Right ventricle myocardium superior (tissue), 1 donor: ENCODE data around the gene GARIN5A. TPM values are rescaled to one million over a fixed set of nuclear protein-coding genes. Genes with fewer than 3 reads are reported as not detected.

Source experiments
- ATAC-seq: fragments of 200-7000 bp; cut with Tn5 transposase; one replicate; pipeline ENCODE4 v1.9.1; 2020; ENCODE audit warnings: mild to moderate bottlenecking; ENCODE audit not compliant: poor library complexity
- DNase-seq: peaks from one replicate; pipeline ENCODE4 v3.0.0-alpha.2; 2020
- intact Hi-C: fragments of 100-400 bp; cut with DNase I; formaldehyde crosslinking; loops from one replicate; pipeline ENCODE4 v1.11.2; 2022
- total RNA-seq: library from RNA; stranded (reverse); fragmentation: NEBNext Ultra II Directional; extraction: Animal tissue kit (Norgen Biotek cat#: 25700); gene quantifications from one replicate; pipeline ENCODE4 v1.2.1, GENCODE V29; 2021
- donor health status: DM: no; HTN: yes; CAD: no; lungs with severe emphysema.

GARIN5A gene
- total RNA-seq, 1 donor from 2014 or later = 2.0 TPM

GRCh38 chr19:50510121-50510670 is 33.5 kb upstream of the GARIN5A start:
- ATAC-seq = no peak
- intact Hi-C loops = no loop called here
- peak; percentile 61 for DNase-seq

DNA sequence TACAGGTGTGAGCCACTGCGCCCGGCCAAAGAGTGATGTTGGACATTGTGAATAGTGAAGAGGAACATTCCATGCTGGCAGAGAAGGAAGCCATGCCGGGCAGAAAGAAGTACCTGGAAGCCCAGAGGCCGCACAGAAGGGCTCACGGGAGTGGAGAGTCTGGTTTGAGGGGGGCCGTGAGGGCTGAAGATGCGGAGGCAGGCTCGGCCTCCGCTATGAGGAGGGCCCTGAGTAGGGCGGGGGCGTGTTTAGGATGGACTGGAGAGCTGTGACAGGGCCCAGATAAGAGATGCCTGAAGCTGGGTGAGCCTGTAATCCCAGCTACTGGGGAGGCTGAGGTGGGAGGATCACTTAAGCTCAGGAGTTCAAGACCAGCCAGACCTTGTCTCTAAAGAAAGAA is 32.7 kb upstream of the GARIN5A start:
- intact Hi-C loops = no loop called here

DNA sequence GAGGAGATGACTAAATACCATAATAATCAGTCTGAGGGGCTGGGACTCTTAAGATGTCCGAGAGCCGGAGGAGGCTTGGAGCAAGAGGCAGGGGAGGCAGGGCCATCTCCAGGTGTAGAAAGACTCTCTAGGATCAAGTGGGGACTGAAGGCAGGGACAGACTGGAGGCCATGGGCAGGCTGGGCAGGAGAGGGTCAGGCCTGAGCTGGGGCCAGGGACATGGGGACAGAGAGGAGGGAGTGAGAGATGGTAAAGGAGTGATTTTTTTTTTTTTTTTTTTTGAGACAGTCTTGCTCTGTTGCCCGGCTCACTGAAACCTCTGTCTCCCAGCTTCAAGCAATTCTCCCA is 32.2 kb upstream of the GARIN5A start:
- ATAC-seq = no peak
- DNase-seq = no peak
- intact Hi-C loops = no loop called here

More for the DNA sequence above, 32.7 kb upstream of the GARIN5A start:
- ATAC-seq (no peak), DNase-seq (no peak)

DNA sequence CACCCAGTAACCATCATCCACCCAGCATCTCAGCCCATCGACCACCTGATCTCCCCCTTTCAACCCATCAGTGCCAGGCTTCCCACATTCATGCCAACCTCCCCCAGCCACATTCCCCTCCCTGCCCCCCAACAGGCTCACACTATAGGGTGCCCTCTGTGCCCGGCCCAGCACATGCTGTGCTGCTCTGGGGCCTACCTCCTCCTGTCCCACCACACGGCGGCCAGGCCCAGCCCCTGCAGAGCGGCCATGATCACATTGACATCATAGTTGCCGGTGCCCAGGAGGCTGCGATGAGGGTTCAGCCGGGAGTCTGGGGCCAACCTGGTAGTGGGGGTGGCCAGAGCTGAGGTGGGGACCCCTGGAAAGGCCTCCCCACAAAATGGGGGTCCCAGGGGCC is 30.7 kb upstream of the GARIN5A start:
- intact Hi-C loops = no loop called here
- ATAC-seq (no peak), DNase-seq (peak; percentile 40)

- ATAC-seq (no peak), DNase-seq (peak; percentile 20)
- intact Hi-C loops = no loop called here
Observed at GRCh38 chr19:50506700-50507099, 30.1 kb upstream of the GARIN5A start.

DNA sequence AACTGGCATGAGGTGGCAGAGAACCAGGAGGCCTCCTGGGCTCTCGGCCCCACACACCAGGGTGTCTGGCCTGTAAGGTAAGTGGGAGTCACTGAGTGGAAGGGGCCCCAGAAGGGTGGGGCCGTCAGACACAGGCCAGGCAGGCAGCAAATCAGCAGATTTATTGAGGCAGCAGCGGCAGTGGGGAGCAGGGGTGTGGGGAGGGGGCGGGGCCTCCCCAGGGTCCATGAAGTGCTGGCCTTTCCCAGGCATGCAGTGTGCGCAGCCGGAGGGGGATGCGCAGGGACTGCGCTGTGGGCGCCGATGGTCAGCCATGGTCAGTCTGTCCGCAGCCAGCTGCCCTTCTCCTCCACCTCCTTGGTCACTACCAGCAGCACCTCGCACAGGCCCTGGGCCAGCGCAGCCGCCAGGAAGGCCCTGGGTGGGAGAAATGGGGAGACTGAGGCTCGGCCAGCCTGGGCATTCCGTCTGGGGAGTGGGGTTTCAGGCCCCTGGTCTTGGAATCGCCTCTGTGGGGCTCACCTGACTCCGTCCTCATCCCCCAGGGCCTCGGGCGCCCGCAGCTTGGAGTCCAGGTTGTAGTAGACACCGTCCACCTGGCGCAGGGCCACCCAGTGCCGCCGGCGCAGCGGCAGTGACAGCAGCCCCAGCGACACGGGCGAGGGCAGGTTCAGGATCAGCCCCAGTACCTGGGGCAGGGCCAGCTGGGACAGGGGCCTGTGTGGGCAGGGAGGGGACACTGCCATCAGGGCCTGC is 29.4 kb upstream of the GARIN5A start:
- DNase-seq = no peak
- ATAC-seq = no peak
- intact Hi-C loops = no loop called here

DNA sequence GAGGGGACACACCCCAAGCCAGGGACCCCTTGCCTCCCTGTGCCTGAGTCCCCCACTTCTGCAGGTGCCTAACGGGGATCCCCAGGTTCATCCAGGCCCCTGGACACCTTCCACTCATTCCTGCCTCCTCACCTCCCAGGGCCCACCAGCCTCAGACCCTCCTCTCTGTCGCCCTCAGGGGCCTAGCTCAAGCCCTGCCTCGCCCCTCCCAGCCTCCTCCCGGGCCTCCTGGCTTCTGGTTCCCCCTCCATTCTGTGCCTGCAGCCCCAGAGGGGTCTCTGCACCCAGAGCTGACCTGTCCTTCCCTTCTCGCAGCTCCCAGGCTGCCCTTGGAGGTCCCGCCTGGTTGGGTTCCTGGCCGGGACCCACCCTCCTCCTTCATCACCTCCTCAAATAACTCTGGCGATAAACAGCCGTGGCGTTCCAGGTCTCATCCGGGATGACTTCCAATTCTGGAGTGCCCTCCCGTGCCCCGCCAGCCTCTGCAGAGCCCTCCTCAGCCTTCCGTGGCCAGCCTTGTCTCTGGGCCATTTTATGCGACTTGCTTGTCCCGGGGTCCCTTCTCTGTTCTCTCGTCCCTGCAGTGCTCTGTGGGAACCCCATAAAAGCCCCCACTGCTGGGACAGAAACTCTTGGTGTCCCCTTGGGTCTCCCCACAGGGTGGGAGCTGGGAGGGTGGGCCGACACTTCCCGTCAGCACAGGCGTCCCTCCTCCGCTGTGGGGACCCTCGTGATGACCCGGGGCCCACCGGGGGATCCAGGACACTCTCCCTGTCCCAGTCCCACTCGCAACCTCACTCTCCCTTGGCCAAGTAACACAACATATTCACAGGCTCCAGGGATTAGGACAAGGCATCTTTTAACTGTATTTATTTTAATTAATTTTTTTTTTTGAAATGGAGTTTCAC is 25.2 kb upstream of the GARIN5A start:
- intact Hi-C loops = no loop called here
- peak; percentile 63 for ATAC-seq
- peak; percentile 81 for DNase-seq

GRCh38 chr19:50501186-50501567 is 24.5 kb upstream of the GARIN5A start:
- intact Hi-C loops = no loop called here
- peak; percentile 4 for ATAC-seq
- no peak for DNase-seq

DNA sequence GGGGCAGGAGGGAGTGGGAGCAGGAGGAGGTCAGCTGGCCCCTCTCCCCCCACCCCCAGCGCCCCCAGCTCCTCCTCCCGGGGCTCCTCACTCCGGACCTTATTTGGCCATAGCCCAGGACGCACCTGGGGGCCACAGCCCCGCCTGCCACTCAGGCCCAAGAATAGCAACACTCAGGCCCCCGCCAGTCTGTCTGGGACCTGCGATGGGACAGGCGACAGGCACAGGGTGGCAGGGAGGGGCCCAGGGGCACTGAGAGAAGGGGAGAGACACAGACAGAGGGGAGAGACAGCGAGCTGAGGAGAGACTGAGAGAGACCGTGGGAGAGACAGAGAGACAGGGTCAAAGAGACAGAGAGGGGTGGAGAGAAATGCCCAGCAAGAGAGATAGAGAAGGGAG is 24.1 kb upstream of the GARIN5A start:
- intact Hi-C loops = no loop called here
- peak; percentile 67 for ATAC-seq
- DNase-seq = peak; percentile 88

- ATAC-seq = peak; percentile 51
- intact Hi-C loops = no loop called here
- DNase-seq = peak; percentile 86
Observed at GRCh38 chr19:50500060-50500752, 23.6 kb upstream of the GARIN5A start.

- intact Hi-C loops = no loop called here
Observed at GRCh38 chr19:50498219-50499056, 21.8 kb upstream of the GARIN5A start.

GRCh38 chr19:50497022-50497405 is 20.4 kb upstream of the GARIN5A start:
- ATAC-seq (peak; percentile 4), DNase-seq (no peak)
- intact Hi-C loops = no loop called here

More at GRCh38 chr19:50498219-50499056, 21.8 kb upstream of the GARIN5A start:
- ATAC-seq (no peak), DNase-seq (no peak)

DNA sequence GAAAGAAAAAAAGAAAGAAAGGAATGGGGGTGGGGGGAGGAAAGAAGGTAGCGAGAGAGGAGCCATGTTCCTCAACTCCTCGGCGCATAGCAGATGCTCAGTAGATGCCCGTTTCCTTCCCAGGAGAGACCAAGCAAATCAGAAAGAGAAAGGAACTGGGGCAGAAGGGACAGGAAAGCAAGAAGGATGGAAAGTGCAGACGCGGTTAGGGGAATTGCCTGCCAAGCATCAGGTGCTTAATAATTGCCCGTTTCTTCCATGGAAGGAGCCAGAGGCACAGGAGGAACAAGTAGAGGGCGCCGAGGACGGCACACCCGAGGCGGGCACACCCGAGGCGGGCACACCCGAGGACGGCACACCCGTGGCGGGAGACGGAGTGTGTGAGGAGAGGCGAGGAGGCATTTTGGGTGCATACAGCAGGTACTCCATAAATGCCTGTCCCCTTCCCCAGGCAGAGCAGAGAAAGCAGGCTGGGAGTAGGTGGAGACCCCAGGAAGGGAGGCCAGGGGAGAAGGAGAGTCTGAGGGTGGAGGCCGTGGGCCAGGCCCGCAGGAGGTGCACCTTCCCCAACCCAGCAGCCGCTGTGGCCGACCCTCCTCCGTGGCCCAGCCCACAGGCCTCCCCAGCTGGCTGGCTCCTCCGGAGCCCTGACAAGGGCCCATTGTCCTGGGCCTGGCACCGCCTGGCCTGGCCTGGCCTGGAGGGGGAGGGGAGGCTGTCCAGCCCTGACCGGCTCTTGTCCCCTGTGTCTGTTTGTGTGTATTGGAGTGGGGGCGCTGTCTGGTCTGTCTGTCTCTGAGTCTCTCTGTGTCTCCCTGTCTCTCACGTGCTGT is 19.8 kb upstream of the GARIN5A start:
- ATAC-seq (peak; percentile 42), DNase-seq (peak; percentile 79)
- intact Hi-C loops = no loop called here

DNA sequence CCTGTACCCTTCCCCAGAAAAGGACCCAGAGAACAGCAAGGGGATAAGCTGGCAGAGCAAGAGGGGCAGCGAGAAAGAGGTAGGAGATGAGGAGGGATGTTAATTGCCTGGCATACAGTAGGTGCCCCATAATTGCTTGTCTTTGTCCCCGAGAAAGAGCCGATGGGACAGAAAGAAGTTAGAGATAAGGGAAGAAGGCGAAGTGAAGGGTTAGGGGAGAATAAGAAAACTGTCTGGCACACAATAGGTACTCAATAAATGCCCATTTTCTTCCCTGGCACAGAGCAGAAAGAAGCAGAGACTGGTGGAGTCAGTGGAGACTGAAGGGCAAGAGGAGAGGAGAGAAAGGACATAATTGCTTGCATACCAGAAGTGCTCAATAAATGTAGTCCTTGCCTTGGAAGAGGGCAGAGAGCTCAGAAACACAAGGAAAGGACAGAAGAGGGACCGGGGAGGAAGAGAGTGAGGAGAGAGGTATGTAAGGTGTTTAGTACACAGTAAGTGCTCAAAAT is 18.4 kb upstream of the GARIN5A start:
- intact Hi-C loops = no loop called here
- DNase-seq (no peak), ATAC-seq (no peak)

GRCh38 chr19:50494186-50495019 is 17.8 kb upstream of the GARIN5A start:
- ATAC-seq (no peak), DNase-seq (peak; percentile 7)
- intact Hi-C loops = no loop called here

DNA sequence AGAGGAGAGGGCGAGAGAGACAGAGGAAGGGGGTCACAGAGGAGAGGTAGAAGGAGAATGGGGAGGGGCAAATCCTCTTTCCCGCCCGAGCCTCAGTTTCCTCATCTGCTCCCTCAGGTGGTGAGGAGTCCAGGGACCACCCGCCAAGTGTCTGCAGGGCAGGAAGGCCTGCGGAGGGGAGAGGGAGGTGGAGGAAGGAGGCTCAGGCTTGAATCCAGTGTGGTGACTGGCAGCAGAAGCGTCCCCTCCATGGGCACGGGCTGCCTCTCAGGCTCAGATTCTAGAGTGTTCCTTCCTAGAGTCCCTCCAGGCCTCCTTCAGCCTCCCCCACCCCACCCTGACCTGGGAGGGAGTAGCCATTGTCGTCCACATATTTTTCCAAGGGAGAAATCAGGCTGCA is 16.5 kb upstream of the GARIN5A start:
- no peak for ATAC-seq
- peak; percentile 6 for DNase-seq
- intact Hi-C loops = no loop called here
